ENCODE measurements around the gene ZNF580.

DNA sequence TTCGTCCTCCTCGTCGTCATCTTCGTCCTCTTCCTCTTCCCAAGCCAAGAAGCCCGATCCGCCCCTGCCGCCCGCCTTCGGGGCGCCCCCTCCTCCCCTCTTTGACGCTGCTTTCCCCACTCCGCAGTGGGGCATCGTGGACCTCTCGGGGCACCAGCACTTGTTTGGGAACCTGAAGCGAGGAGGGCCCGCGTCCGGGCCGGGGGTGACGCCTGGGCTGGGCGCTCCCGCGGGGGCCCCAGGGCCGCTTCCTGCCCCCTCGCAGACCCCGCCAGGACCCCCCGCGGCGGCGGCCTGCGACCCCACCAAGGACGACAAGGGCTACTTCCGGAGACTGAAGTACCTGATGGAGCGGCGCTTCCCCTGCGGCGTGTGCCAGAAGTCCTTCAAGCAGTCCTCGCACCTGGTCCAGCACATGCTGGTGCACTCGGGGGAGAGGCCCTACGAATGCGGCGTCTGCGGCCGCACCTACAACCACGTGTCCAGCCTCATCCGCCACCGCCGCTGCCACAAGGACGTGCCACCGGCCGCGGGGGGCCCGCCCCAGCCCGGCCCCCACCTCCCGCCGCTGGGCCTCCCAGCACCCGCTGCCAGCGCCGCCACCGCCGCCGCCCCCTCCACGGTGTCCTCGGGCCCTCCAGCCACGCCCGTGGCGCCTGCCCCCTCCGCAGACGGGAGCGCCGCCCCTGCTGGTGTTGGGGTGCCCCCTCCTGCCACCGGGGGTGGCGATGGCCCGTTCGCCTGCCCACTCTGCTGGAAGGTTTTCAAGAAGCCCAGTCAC, 26.7 kb upstream of the ZNF580 start:
- TF ChIP-seq CTCF (IDR thresholded peaks at IDR 0.05 in 2 of 3, conservative IDR thresholded peaks at IDR 0.05 in 1 of 3; ENCODE audit: insufficient read depth in 2 of 3, low read depth in 1 of 3, low read length in 3 of 3): no peak
- TF ChIP-seq SRF (CRISPR knock-in tag; IDR thresholded peaks at IDR 0.05): no peak
- TF ChIP-seq ZNF24 (IDR thresholded peaks at IDR 0.05): no peak
